Measurements from ENCODE around the gene BBS7.

DNA sequence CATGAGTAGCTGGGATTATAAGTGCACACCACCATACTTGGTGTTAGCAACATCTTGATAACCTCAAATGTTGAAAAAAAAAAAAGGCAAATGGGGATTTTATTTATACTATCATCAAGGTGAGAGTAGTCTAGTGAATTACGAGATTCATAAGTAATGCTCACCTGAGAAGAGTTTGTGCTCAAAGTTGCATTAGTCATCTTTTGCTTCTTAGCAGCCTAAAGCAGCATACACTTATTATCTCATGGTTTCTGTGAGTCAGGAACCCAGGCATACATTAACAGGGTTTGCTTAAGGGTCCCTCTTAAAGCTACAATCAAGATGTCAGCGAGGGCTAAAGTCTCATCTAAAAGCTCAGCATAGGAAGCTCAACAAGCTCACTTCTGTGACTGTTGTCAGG is 77.3 kb downstream of the BBS7 start:
- TF ChIP-seq, protein P1, sequence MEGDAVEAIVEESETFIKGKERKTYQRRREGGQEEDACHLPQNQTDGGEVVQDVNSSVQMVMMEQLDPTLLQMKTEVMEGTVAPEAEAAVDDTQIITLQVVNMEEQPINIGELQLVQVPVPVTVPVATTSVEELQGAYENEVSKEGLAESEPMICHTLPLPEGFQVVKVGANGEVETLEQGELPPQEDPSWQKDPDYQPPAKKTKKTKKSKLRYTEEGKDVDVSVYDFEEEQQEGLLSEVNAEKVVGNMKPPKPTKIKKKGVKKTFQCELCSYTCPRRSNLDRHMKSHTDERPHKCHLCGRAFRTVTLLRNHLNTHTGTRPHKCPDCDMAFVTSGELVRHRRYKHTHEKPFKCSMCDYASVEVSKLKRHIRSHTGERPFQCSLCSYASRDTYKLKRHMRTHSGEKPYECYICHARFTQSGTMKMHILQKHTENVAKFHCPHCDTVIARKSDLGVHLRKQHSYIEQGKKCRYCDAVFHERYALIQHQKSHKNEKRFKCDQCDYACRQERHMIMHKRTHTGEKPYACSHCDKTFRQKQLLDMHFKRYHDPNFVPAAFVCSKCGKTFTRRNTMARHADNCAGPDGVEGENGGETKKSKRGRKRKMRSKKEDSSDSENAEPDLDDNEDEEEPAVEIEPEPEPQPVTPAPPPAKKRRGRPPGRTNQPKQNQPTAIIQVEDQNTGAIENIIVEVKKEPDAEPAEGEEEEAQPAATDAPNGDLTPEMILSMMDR (IDR thresholded peaks at IDR 0.05), result no peak
- TF ChIP-seq POLR2A (IDR thresholded peaks at IDR 0.05) (no peak), EP300 (IDR thresholded peaks at IDR 0.05; ENCODE audit: low read depth) (no peak), POLR2AphosphoS5 (IDR thresholded peaks at IDR 0.05) (no peak)
